Heart left ventricle (tissue), 16 donors: ENCODE results near the gene PCDHGC4. TPM values are rescaled to one million over a fixed set of nuclear protein-coding genes. Genes with fewer than 3 reads are reported as not detected.

ENCODE experiments used
- ATAC-seq, 4 donors: fragments of 200-7000 bp; cut with Tn5 transposase; one replicate each; pipeline ENCODE4 v1.9.1; 2020 to 2022; ENCODE audit warnings: moderate library complexity in 4 of 4, mild to moderate bottlenecking in 3 of 4, moderate number of reproducible peaks in 1 of 4
- DNase-seq, 5 donors: peaks; one replicate each; pipeline ENCODE4 v3.0.0-alpha.2; 2020
- H3K27ac ChIP-seq, 12 donors: fragments of 200-600 bp; sonication (generic) in 4 of 12; one replicate each; pipeline versions ENCODE4 v1.5.0 to v1.8.0; 2016 to 2022; ENCODE audit warnings: mild to moderate bottlenecking in 2 of 12
- H3K27me3 ChIP-seq, 9 donors: fragments of 200-600 bp; sonication (generic) in 2 of 9; one replicate each; pipeline versions ENCODE4 v1.5.1 to v1.8.0; 2016 to 2022; ENCODE audit warnings: mild to moderate bottlenecking in 3 of 9
- H3K36me3 ChIP-seq, 9 donors: fragments of 200-600 bp; sonication (generic) in 2 of 9; one replicate each; pipeline versions ENCODE4 v1.5.0 to v1.8.0; 2018 to 2022; ENCODE audit warnings: mild to moderate bottlenecking in 2 of 9
- H3K4me1 ChIP-seq, 12 donors: fragments of 200-600 bp; sonication (generic) in 4 of 12; one replicate each; pipeline versions ENCODE4 v1.5.0 to v1.8.0; 2016 to 2022; ENCODE audit warnings: mild to moderate bottlenecking in 3 of 12
- H3K4me3 ChIP-seq, 12 donors: fragments of 200-600 bp; sonication (generic) in 4 of 12; one replicate each; pipeline versions ENCODE4 v1.5.0 to v1.8.0; 2017 to 2022; ENCODE audit warnings: mild to moderate bottlenecking in 9 of 12, moderate library complexity in 4 of 12
- H3K9me3 ChIP-seq, 12 donors: fragments of 200-600 bp; sonication (generic) in 4 of 12; one replicate each; pipeline versions ENCODE4 v1.5.0 to v1.8.0; 2016 to 2022; ENCODE audit warnings: mild to moderate bottlenecking in 1 of 12
- CTCF ChIP-seq, 12 donors: fragments of 200-600 bp; sonication (generic) in 4 of 12; IDR thresholded peaks; one replicate each; pipeline versions ENCODE4 v1.5.0 to v1.8.0; 2018 to 2022; ENCODE audit warnings: antibody characterized with exemption in 12 of 12, mild to moderate bottlenecking in 5 of 12
- POLR2A ChIP-seq, 2 donors: fragments of 450-650 bp; IDR thresholded peaks; one replicate each; pipeline ENCODE4 v1.6.1; 2017; ENCODE audit warnings: antibody characterized with exemption in 2 of 2, mild to moderate bottlenecking in 2 of 2, moderate library complexity in 2 of 2
- WGBS, 4 donors: extraction: QIAGEN DNeasy Blood & Tissue Kit in 2 of 4; methylation state at CpG; one replicate each; pipeline versions ENCODE4 v1.1.5 to v1.1.7; 2013 to 2018; 5-methylcytosine and 5-hydroxymethylcytosine counted together
- intact Hi-C, 10 donors: fragments of 100-400 bp; cut with DNase I; formaldehyde crosslinking; loops; one replicate each; pipeline versions ENCODE4 v1.11.1 to v1.14.2; 2022
- polyA plus RNA-seq, 2 donors: library from polyadenylated mRNA; stranded (reverse); fragments of 200-250 nt; gene quantifications; one replicate each; pipeline ENCODE4 v1.2.3, GENCODE V29; 2013
- total RNA-seq, 9 donors: library from RNA; depleted of rRNA in 2 of 9; stranded (reverse); fragments of >200 nt in 2 of 9; fragmentation: NEBNext Ultra II Directional in 3 of 9; extraction: Animal tissue kit (Norgen Biotek cat#: 25700) in 3 of 9; gene quantifications; one replicate each; pipeline versions ENCODE4 v1.1.0 to v1.2.4, GENCODE V29; 2016 to 2023
- donor health status: ischemic (EF 13 %, LVEDD 7.1; RV severe dilation, severe dysfunction).
- donor health status: healthy with polysubstance abuse.
- donor health status: DM: no; HTN: yes; CAD: no.
- donor health status: DM: no; HTN: no; CAD: no.
- donor health status: ischemic (EF 25% LVEDD 6.9; RV normal size, moderate dysfunction).
- donor health status: ischemic (EF 25% LVEDD 5.7; RV mildly dilated, moderate dysfunction).
- donor health status: healthy.
- donor health status: DM: yes; HTN: yes; CAD: no.
- donor health status: ischemic (EF 35%, LVEDD 5.7; RV mildly dilated, moderate dysfunction).
- donor health status: nonischemic (EF 11% LVEDD 7.7; RV severe dilation, severe dysfunction).
- donor health status: DM: yes; HTN: yes; CAD: no.
- donor health status: PGD.
- donor health status: ischemic (EF 29% LVEDD 5.4; RV normal size, mild dysfunction).
- donor health status: nonischemic (EF 23%, LVEDD 6.1; RV moderate dilation, normal function).

The PCDHGC4 gene
- total and polyA plus RNA-seq, 11 donors = 0.39 to 10.4 (median 2.9) TPM

GRCh38 chr5:141478321-141478945 lies 6.4 kb upstream of the PCDHGC4 start:
- H3K27ac ChIP-seq = peak overlapping the region in 1 of 12 donors; percentile 94
- intact Hi-C loops = loop anchor here in 9 of 10 donors (5.0 to 10.0 kb wide), 4 partner anchors 34 to 79 kb away; no protein-coding TSS in a partner anchor
- whole genome bisulfite sequencing, 4 donors = 52 to 66% (median 57%) methylated on average over 20 of the region's 20 CpGs

GRCh38 chr5:141479776-141480175 lies 5.1 kb upstream of the PCDHGC4 start:
- TF ChIP-seq CTCF (IDR thresholded peaks at IDR 0.05) (no peak), POLR2A (IDR thresholded peaks at IDR 0.05) (no peak)
- peaks cover 0 to 14% (median 0%) of the 10 kb centered on the region in 9 donors for H3K36me3 ChIP-seq
- ATAC-seq (no peak), DNase-seq (no peak)
- intact Hi-C loops = loop anchor here in 9 of 10 donors (5.0 to 10.0 kb wide), 4 partner anchors 33 to 78 kb away; no protein-coding TSS in a partner anchor
- no peaks in the 10 kb centered on the region for H3K9me3 ChIP-seq
- H3K4me3 ChIP-seq = peak overlapping the region in 6 of 12 donors; percentile 4 to 74 (median 61)
- H3K4me1 ChIP-seq = peaks cover 4 to 88% (median 61%) of the 10 kb centered on the region in 12 donors
- peaks cover 0 to 51% (median 0%) of the 10 kb centered on the region in 9 donors for H3K27me3 ChIP-seq
- H3K27ac ChIP-seq = no peak overlapping the region

More at GRCh38 chr5:141478321-141478945, 6.4 kb upstream of the PCDHGC4 start:
- Histone ChIP-seq H3K4me1 (peaks cover 4 to 76% (median 50%) of the 10 kb centered on the region in 12 donors), H3K4me3 (peak overlapping the region in 11 of 12 donors; percentile 9 to 74 (median 66)), H3K27me3 (peaks cover 0 to 42% (median 0%) of the 10 kb centered on the region in 9 donors), H3K36me3 (peaks cover 0 to 14% (median 0%) of the 10 kb centered on the region in 9 donors), H3K9me3 (no peaks in the 10 kb centered on the region)
- ATAC-seq = no peak
- TF ChIP-seq POLR2A (IDR thresholded peaks at IDR 0.05) = no peak
- TF ChIP-seq CTCF (IDR thresholded peaks at IDR 0.05) = no peak
- no peak for DNase-seq

GRCh38 chr5:141483902-141484301 lies 928 bp upstream of the PCDHGC4 start:
- WGBS, 4 donors = 65 to 75% (median 66%) methylated on average over 3 of the region's 3 CpGs

More at GRCh38 chr5:141483902-141484301, 928 bp upstream of the PCDHGC4 start:
- intact Hi-C loops = no loop called here
- H3K36me3 ChIP-seq = peaks cover 0 to 27% (median 4%) of the 10 kb centered on the region in 9 donors
- no peak overlapping the region for H3K27ac ChIP-seq
- no peak for ATAC-seq
- peak overlapping the region in 5 of 12 donors; percentile 40 to 57 (median 50) for H3K4me3 ChIP-seq
- no peaks in the 10 kb centered on the region for H3K9me3 ChIP-seq
- no peak for DNase-seq
- H3K4me1 ChIP-seq = peaks cover 4 to 91% (median 38%) of the 10 kb centered on the region in 12 donors
- H3K27me3 ChIP-seq = peaks cover 0 to 28% (median 0%) of the 10 kb centered on the region in 9 donors
- no peak for TF ChIP-seq POLR2A (IDR thresholded peaks at IDR 0.05)
- TF ChIP-seq CTCF (IDR thresholded peaks at IDR 0.05) = no peak
